Vagina (tissue), 2 donors: ENCODE data around the gene ZPLD1. TPM values are rescaled to one million over a fixed set of nuclear protein-coding genes. Genes with fewer than 3 reads are reported as not detected.

Experiments
- DNase-seq, 2 donors: peaks; one replicate each; pipeline ENCODE4 v3.0.0-alpha.2; 2017; ENCODE audit errors: extremely low spot score in 2 of 2
- H3K27ac ChIP-seq: fragments of 200-600 bp; sonication (generic); one replicate; pipeline ENCODE4 v1.5.1; 2019
- H3K27me3 ChIP-seq: fragments of 200-600 bp; sonication (generic); one replicate; pipeline ENCODE4 v1.5.1; 2019
- H3K36me3 ChIP-seq, 2 donors: fragments of 200-600 bp; sonication (generic); one replicate each; pipeline ENCODE4 v1.5.1; 2017 to 2019
- H3K4me1 ChIP-seq: fragments of 200-600 bp; sonication (generic); one replicate; pipeline ENCODE4 v1.5.1; 2019
- H3K4me3 ChIP-seq, 2 donors: fragments of 200-600 bp; sonication (generic); 1 replicate in 1 of 2; 2 replicates in 1 of 2; pipeline ENCODE4 v1.5.1; 2016 to 2019
- H3K9me3 ChIP-seq: fragments of 200-600 bp; sonication (generic); one replicate; pipeline ENCODE4 v1.5.1; 2019
- POLR2A ChIP-seq, 2 donors: fragments of 450-650 bp; IDR thresholded peaks; one replicate each; pipeline ENCODE4 v1.6.1; 2017; ENCODE audit warnings: antibody characterized with exemption in 2 of 2, mild to moderate bottlenecking in 2 of 2, moderate library complexity in 2 of 2
- POLR2AphosphoS5 ChIP-seq, 2 donors: sonication (generic); formaldehyde crosslinking; IDR thresholded peaks; one replicate each; pipeline ENCODE4 v1.9.0; 2017; ENCODE audit warnings: antibody characterized with exemption in 2 of 2, mild to moderate bottlenecking in 2 of 2, low read depth in 1 of 2; ENCODE audit not compliant: insufficient read depth in 1 of 2
- intact Hi-C: fragments of 100-400 bp; cut with DNase I; formaldehyde crosslinking; loops from one replicate; pipeline ENCODE4 v1.15.1; 2023
- total RNA-seq: library from RNA; depleted of rRNA; stranded (reverse); fragments of >200 nt; gene quantifications from one replicate; pipeline ENCODE4 v1.2.3, GENCODE V29; 2016
- TF ChIP-seq, protein P1 (sequence below), 3 experiments: fragments of 450-650 bp in 2 of 3; fragments of 200-600 bp in 1 of 3; sonication (generic) in 1 of 3; IDR thresholded peaks; one replicate each; pipeline ENCODE4 v1.5.1; 2017 to 2019; ENCODE audit warnings: antibody characterized with exemption in 3 of 3, mild to moderate bottlenecking in 2 of 3, moderate library complexity in 2 of 3

The ZPLD1 gene
- total RNA-seq, 1 donor from 2014 or later: not detected

DNA sequence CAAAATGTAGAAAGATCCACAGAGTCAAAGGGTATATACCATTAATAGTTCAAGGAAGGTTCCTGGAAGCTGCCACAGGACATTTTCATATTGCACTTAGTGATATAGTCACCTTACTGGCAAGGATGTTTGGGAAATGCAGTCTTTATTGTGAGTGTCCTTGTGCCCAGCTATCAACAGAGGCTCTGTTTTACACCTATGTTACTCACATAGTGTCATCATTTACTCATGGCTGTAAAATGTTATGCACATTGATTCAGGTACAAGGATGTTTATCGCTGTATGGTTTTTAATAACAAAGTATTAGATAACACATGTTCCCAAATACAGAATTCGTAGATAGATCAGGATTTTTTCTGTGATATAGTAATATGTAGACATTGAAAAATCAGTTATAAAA, 50.9 kb downstream of the ZPLD1 start:
- no peak overlapping the region for H3K4me3 ChIP-seq
- no peaks in the 10 kb centered on the region for H3K9me3 ChIP-seq
- H3K27me3 ChIP-seq: no peaks in the 10 kb centered on the region
- intact Hi-C loops: no loop called here
- no peaks in the 10 kb centered on the region for H3K4me1 ChIP-seq
- TF ChIP-seq POLR2AphosphoS5 (IDR thresholded peaks at IDR 0.05; ENCODE audit: insufficient read depth in 1 of 2, low read depth in 1 of 2) (no peak), POLR2A (IDR thresholded peaks at IDR 0.05) (no peak)
- TF ChIP-seq, protein P1, sequence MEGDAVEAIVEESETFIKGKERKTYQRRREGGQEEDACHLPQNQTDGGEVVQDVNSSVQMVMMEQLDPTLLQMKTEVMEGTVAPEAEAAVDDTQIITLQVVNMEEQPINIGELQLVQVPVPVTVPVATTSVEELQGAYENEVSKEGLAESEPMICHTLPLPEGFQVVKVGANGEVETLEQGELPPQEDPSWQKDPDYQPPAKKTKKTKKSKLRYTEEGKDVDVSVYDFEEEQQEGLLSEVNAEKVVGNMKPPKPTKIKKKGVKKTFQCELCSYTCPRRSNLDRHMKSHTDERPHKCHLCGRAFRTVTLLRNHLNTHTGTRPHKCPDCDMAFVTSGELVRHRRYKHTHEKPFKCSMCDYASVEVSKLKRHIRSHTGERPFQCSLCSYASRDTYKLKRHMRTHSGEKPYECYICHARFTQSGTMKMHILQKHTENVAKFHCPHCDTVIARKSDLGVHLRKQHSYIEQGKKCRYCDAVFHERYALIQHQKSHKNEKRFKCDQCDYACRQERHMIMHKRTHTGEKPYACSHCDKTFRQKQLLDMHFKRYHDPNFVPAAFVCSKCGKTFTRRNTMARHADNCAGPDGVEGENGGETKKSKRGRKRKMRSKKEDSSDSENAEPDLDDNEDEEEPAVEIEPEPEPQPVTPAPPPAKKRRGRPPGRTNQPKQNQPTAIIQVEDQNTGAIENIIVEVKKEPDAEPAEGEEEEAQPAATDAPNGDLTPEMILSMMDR (IDR thresholded peaks at IDR 0.05): no peak
- no peak for DNase-seq
- H3K36me3 ChIP-seq: no peaks in the 10 kb centered on the region
- H3K27ac ChIP-seq: no peak overlapping the region

DNA sequence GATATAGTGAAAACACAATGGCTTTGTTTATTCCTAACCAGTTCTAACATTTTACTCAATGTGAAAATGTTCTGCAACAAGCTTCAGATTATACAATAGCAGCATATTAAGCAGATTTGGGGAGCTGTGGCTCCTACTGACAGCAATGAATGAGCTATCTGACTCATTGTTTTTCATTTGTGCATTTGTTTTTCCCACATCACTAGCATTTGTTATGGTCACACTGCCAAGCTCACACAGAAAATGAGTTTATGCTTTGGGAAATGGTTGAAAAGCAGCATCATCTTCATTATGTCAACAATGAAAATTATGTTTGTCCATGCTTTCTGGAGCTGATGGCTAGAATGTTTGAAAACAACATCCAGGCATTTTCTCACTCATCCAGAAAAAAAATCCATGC, 53.5 kb downstream of the ZPLD1 start:
- no peak overlapping the region for H3K27ac ChIP-seq
- H3K4me1 ChIP-seq: no peaks in the 10 kb centered on the region
- no peaks in the 10 kb centered on the region for H3K36me3 ChIP-seq
- DNase-seq: no peak
- no peak overlapping the region for H3K4me3 ChIP-seq
- no peaks in the 10 kb centered on the region for H3K27me3 ChIP-seq
- TF ChIP-seq, protein P1 (IDR thresholded peaks at IDR 0.05): no peak
- TF ChIP-seq POLR2A (IDR thresholded peaks at IDR 0.05): no peak
- no peak for TF ChIP-seq POLR2AphosphoS5 (IDR thresholded peaks at IDR 0.05; ENCODE audit: insufficient read depth in 1 of 2, low read depth in 1 of 2)
- H3K9me3 ChIP-seq: no peaks in the 10 kb centered on the region
- intact Hi-C loops: no loop called here

DNA sequence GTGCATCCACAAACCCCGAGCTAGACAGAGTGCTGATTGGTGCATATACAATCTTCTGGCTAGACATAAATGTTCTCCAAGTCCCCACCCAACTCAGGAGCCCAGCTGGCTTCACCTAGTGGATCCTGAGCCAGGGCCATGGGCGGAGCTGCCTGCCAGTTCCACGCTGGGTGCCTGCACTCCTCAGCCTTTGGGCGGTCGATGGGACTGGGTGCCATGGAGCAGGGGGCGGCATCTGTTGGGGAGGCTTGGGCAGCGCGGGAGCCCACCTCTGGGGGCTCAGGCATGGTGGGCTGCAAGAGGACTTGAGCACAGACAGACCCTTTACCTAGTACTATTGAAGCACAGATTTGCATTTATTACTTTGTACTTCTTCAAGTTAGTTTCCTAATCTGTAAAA, 57.5 kb downstream of the ZPLD1 start:
- DNase-seq: no peak
- H3K9me3 ChIP-seq: no peaks in the 10 kb centered on the region
- no peak for TF ChIP-seq POLR2AphosphoS5 (IDR thresholded peaks at IDR 0.05; ENCODE audit: insufficient read depth in 1 of 2, low read depth in 1 of 2)
- H3K27me3 ChIP-seq: no peaks in the 10 kb centered on the region
- no peak overlapping the region for H3K4me3 ChIP-seq
- H3K4me1 ChIP-seq: no peaks in the 10 kb centered on the region
- H3K36me3 ChIP-seq: no peaks in the 10 kb centered on the region
- H3K27ac ChIP-seq: no peak overlapping the region
- intact Hi-C loops: no loop called here

DNA sequence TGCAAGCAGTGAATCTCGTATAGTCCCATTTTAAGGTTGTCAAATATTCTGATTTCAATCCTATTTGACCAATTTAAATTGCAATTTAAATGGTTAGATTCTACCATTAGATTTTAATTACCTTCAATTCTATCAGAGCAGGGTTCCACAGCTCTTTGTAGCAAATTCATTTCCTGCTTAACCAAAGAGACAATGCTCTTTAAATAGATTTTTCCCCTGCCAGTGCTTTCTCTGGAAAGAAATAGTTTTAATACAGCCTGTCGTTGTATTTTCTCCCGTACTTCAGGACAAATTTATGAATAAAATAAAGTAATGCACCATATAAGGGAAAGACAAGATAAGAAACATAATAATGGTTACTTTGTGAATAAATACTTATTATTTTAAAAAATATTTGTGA, 62.8 kb downstream of the ZPLD1 start:
- intact Hi-C loops: no loop called here
- H3K27ac ChIP-seq: no peak overlapping the region
- H3K27me3 ChIP-seq: no peaks in the 10 kb centered on the region
- H3K4me1 ChIP-seq: no peaks in the 10 kb centered on the region
- no peak for DNase-seq
- no peak overlapping the region for H3K4me3 ChIP-seq
- H3K36me3 ChIP-seq: no peaks in the 10 kb centered on the region
- no peaks in the 10 kb centered on the region for H3K9me3 ChIP-seq
- TF ChIP-seq, protein P1 (IDR thresholded peaks at IDR 0.05): no peak
- TF ChIP-seq POLR2AphosphoS5 (IDR thresholded peaks at IDR 0.05; ENCODE audit: insufficient read depth in 1 of 2, low read depth in 1 of 2) (no peak), POLR2A (IDR thresholded peaks at IDR 0.05) (no peak)

DNA sequence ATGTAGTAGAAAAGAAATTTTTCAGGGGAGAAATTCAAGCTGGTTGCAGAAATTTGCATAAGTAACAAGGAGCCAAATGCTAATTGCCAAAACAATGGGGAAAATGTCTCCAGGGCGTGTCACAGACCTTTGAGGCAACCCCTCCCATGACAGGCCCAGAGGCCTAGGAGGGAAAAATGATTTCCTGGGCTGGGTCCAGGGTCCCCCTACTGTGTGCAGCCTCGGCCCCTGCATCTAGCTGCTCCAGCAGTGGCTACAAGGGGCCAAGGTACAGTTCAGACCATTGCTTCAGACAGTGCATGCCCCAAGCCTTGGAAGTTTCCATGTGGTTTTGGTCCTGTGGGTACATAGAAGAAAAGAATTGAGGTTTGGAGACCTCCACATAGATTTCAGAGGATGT, 70.7 kb downstream of the ZPLD1 start:
- TF ChIP-seq POLR2A (IDR thresholded peaks at IDR 0.05) (no peak), POLR2AphosphoS5 (IDR thresholded peaks at IDR 0.05; ENCODE audit: insufficient read depth in 1 of 2, low read depth in 1 of 2) (no peak)
- TF ChIP-seq, protein P1 (IDR thresholded peaks at IDR 0.05): no peak
- no peak for DNase-seq
- no peak overlapping the region for H3K4me3 ChIP-seq
- H3K36me3 ChIP-seq: no peaks in the 10 kb centered on the region
- no peaks in the 10 kb centered on the region for H3K9me3 ChIP-seq
- H3K27me3 ChIP-seq: no peaks in the 10 kb centered on the region
- no peaks in the 10 kb centered on the region for H3K4me1 ChIP-seq
- no peak overlapping the region for H3K27ac ChIP-seq
- intact Hi-C loops: no loop called here

DNA sequence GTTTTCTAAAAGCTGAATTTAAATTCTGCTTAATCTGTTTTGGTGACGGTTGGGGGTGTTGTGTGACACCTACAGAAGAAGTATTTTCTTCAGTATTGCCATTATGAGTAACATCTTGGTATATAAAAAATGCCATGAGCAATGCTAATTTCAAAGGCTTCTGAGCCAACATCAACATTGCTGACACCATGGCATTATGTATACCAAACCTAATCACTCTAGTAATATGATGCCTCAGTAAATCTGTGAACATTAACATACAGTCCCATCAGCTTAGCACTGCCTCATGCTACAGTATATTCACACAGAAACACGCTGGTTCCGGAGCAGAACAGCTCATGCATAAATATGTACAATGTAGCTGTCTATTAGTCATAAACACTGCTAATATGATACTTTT, 75.8 kb downstream of the ZPLD1 start:
- DNase-seq: no peak
- Histone ChIP-seq H3K4me3 (no peak overlapping the region), H3K4me1 (no peaks in the 10 kb centered on the region), H3K9me3 (no peaks in the 10 kb centered on the region), H3K27me3 (no peaks in the 10 kb centered on the region), H3K36me3 (no peaks in the 10 kb centered on the region), H3K27ac (no peak overlapping the region)
- TF ChIP-seq POLR2AphosphoS5 (IDR thresholded peaks at IDR 0.05; ENCODE audit: insufficient read depth in 1 of 2, low read depth in 1 of 2) (no peak), POLR2A (IDR thresholded peaks at IDR 0.05) (no peak)
- TF ChIP-seq, protein P1 (IDR thresholded peaks at IDR 0.05): no peak
- intact Hi-C loops: no loop called here
